NCI-H2196 treated with DMSO at 0.1 percent for 48 hours (cell line): ENCODE data around the gene VRK3.

ENCODE experiments used
- DNase-seq: peaks from one replicate; lab custom pipeline; 2025; ENCODE audit not compliant: unreplicated experiment; lab: John Stamatoyannopoulos, UW

The VRK3 gene

DNA sequence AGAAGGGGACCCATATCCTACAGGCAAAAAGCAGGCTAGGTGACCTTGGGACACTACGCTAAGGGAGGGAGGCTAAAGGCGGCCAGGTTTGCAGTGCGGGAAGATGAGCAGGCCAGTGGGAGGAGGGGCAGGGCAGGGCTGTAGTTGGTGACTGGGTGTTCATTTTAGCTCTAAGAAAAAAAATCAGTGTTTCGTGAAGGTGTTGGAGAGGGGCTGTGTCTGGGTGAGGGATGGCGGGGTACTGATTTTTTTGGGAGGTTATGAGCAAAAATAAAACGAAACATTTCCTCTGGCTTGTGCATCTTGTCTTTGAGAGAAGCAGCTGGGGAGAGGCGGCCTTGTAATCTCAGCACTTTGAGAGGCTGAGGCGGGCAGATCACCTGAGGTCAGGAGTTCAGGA is 91.5 kb downstream of the VRK3 start:
- DNase-seq = no peak

GRCh38 chr19:49932731-49933131 is 92.4 kb downstream of the VRK3 start:
- no peak for DNase-seq

GRCh38 chr19:49932041-49932451 is 93.1 kb downstream of the VRK3 start:
- DNase-seq = no peak

GRCh38 chr19:49931293-49932040 is 93.7 kb downstream of the VRK3 start:
- no peak for DNase-seq

DNA sequence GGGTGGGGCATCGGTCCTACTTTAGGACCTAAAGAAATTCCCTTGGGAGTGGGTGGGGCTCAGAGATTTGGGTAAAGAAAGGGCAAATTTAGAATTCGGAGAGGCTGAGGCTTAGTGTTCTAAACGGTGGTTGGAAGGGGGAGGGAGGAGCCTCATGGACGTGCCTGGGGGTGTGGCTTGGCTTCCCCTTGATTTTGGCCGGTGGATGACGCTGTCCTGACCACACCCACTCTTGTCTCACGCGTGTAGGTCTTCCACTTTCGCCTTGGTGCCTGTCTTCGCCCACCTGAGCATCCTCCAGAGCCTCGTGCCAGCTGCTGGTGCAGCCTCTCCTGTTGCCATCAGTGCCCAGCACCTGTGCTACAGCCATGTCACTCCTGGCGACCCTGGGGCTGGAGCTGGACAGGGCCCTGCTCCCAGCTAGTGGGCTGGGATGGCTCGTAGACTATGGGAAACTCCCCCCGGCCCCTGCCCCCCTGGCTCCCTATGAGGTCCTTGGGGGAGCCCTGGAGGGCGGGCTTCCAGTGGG is 94.6 kb downstream of the VRK3 start:
- peak; percentile 60 for DNase-seq

DNA sequence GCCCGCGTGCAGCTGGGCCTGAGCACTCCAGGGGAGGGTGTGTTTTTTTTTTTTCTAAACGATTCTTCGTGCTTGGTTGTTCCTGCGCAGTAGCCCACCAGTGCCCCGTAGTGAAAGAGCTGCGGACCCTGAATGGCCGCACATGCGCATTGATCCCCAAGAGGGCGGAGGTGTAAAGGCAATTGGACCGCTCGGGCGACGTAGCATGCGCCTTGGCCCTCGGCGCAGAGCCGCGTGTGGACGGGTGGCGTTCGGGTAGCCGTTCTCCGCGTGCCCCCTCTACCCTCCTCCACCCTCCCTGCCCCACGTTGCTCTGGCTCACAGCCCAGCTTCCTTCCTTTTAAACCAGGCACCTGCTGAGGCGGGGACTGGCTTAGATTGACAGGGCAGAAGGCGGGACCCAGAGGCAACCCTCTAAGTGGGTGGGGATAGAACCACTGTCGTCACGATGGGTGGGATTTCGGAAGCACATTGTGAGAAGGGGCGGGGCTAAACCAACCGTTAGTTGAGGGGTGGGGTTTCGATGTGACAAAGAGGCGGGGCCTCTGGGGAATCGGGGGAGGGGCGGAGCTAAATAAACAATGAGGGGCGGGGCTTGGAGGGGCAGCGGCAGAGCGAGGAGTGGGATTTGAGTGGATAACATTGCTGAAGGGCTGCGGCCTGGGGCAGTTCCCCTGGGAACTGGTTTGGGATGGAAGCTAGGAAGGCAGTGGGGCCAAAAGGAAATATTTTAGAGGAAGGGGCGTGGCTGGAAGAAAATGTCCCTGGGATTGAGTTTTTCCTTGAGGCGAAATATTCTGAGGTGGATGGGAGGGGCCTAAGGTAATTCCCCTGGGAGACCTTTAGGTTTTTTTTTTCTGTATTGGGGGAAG is 95.3 kb downstream of the VRK3 start:
- peak; percentile 97 for DNase-seq

DNA sequence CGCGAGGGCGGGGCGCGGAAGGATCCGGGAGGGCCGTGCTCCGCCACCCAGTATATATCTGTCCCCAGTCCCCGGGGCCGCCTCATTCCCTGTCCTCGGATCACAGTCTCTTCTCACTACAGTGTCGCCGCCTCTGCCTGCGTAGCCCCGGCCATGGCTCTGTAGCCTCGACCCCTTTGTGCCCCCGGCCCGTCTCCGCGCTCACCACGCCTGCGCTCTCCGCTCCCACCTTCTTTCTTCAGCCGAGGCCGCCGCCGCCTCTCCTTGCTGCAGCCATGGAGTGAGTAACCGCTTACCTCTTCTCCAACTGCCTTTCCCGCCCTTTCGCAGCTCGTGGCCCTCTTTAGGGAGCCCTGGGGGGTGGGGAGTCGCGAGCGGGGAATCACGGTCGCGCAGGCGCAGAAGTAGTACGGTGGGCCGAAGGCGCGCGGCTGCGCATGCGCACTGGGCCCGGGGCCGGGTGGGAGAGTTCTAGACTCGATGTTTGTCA is 96.0 kb downstream of the VRK3 start, which contains the start of the genes ATF5 and NUP62:
TSS of gene ATF5 (plus strand) at position 85 of the 490 bp plus-strand sequence. CDS start 1,646 bp downstream, outside the sequence.
TSS of gene NUP62 (minus strand) at position 384 of the 490 bp plus-strand sequence. CDS start 19,697 bp downstream, outside the sequence.
- peak; percentile 88 for DNase-seq

- DNase-seq = no peak
Measured at GRCh38 chr19:49927526-49928264, 97.5 kb downstream of the VRK3 start.

DNA sequence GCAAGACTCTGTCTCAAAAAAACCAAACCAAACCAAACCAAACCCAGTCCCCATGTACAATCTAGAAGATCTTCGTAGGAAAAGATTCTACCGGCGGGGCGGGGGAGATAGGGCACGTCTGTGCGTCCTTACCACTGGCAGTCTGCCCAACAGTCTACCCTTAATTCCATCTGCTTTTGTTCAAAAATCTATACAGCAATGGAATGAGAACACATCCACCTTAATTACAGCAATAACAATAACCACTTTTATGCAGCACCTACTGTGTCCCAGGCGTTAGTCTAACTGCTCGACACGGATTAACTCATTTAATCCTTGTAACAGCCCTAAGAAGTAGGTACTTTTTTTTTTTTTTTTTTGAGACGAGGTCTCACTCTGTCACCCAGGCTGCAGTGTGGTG is 98.7 kb downstream of the VRK3 start:
- DNase-seq = no peak
